Measurements from ENCODE around the gene MYO5C.

DNA sequence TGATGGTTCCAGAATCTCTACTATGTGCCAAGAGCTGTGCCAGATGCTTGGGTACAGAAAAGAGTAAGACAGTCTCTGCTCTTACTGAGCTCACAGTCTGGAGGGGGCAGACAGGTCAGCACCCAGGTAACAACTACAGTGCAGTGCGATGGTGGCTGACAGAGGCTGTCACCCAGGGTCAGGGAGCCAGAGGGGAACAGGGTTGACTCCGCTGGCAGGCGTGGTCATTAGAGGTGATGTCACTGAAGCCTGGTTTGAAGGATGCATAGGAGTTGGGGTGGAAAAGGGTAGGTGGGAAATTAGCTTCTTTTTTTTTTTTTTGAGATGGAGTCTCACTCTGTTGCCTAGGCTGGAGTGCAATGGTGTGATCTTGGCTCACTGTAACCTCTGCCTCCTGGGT, 136.0 kb downstream of the MYO5C start:
- no peak for TF ChIP-seq POLR2A (IDR thresholded peaks at IDR 0.05)
- no peak for TF ChIP-seq CTCF (IDR thresholded peaks at IDR 0.05)

Measured in adrenal gland (tissue), 5 donors.